Peyer's patch (tissue), 4 donors: ENCODE measurements around the gene IRF2.

Source experiments
- CTCF ChIP-seq, 6 experiments: fragments of 450-650 bp in 4 of 6; fragments of 200-600 bp in 2 of 6; sonication (generic) in 1 of 6; IDR thresholded peaks; one replicate each; pipeline ENCODE4 v1.5.1; 2017 to 2019; ENCODE audit warnings: antibody characterized with exemption in 6 of 6, mild to moderate bottlenecking in 3 of 6, moderate library complexity in 1 of 6
- POLR2A ChIP-seq, 2 donors: fragments of 450-650 bp; IDR thresholded peaks; one replicate each; pipeline ENCODE4 v1.5.1; 2017; ENCODE audit warnings: antibody characterized with exemption in 2 of 2, mild to moderate bottlenecking in 2 of 2, moderate library complexity in 2 of 2

- no peak for TF ChIP-seq CTCF (IDR thresholded peaks at IDR 0.05)
- no peak for TF ChIP-seq POLR2A (IDR thresholded peaks at IDR 0.05)
These were observed 11.6 kb downstream of the IRF2 start for GRCh38 chr4:184462724-184463123.
